HG02623 (cell line): ENCODE data around the gene HERC2.
"Not testable (repeated sequence)": the region's sequence is repeated elsewhere in the genome, so short reads cannot be mapped to it uniquely, and the experiment has no call there.

Experiments
- ATAC-seq: cut with Tn5 transposase; IDR thresholded peaks from one replicate; pipeline ENCODE4 v1.9.1; 2021; ENCODE audit warnings: moderate library complexity; ENCODE audit not compliant: unreplicated experiment

Gene HERC2

GRCh38 chr15:28132524-28133275 lies 189.3 kb downstream of the HERC2 start:
- ATAC-seq, result no peak

GRCh38 chr15:28131946-28132345 lies 190.0 kb downstream of the HERC2 start:
- no peak for ATAC-seq

- no peak for ATAC-seq
Observed at GRCh38 chr15:28131400-28131799, 190.6 kb downstream of the HERC2 start.

- ATAC-seq, result no peak
Observed at GRCh38 chr15:28130651-28131050, 191.3 kb downstream of the HERC2 start.

- no peak for ATAC-seq
Observed at GRCh38 chr15:28129231-28129848, 192.6 kb downstream of the HERC2 start.

- no peak for ATAC-seq
Observed at GRCh38 chr15:28128031-28128430, 193.9 kb downstream of the HERC2 start.

- ATAC-seq, result no peak
Observed at GRCh38 chr15:28127036-28127435, 194.9 kb downstream of the HERC2 start.

GRCh38 chr15:28125673-28126651 lies 196.0 kb downstream of the HERC2 start:
- ATAC-seq, result no peak

- no peak for ATAC-seq
Observed at GRCh38 chr15:28124841-28125240, 197.1 kb downstream of the HERC2 start.

- peak; percentile 42 for ATAC-seq
Observed at GRCh38 chr15:28123408-28124023, 198.5 kb downstream of the HERC2 start.

- ATAC-seq, result no peak
Observed at GRCh38 chr15:28122038-28122949, 199.7 kb downstream of the HERC2 start.

GRCh38 chr15:28121577-28121976 lies 200.4 kb downstream of the HERC2 start:
- not testable (repeated sequence) for ATAC-seq

- ATAC-seq, result no peak
Observed at GRCh38 chr15:28120359-28120640, 201.7 kb downstream of the HERC2 start.

- ATAC-seq, result no peak
Observed at GRCh38 chr15:28118531-28118930, 203.4 kb downstream of the HERC2 start.

GRCh38 chr15:28118083-28118482 lies 203.9 kb downstream of the HERC2 start:
- ATAC-seq, result no peak

- no peak for ATAC-seq
Observed at GRCh38 chr15:28117432-28117990, 204.5 kb downstream of the HERC2 start.

GRCh38 chr15:28116521-28117431 lies 205.2 kb downstream of the HERC2 start:
- no peak for ATAC-seq

- no peak for ATAC-seq
Observed at GRCh38 chr15:28115871-28116270, 206.1 kb downstream of the HERC2 start.
